ENCODE results near the gene MED8. TPM values are rescaled to one million over a fixed set of nuclear protein-coding genes. Genes with fewer than 3 reads are reported as not detected.
A peak's percentile ranks its signal among the peaks of the same experiment; 100 is the strongest.

The MED8 gene
- total and polyA plus RNA-seq, 2 of the 13 experiments (the other 11 are each of a cell fraction or from before 2014, with no cell fraction given), result 16.9 to 77.4 TPM

DNA sequence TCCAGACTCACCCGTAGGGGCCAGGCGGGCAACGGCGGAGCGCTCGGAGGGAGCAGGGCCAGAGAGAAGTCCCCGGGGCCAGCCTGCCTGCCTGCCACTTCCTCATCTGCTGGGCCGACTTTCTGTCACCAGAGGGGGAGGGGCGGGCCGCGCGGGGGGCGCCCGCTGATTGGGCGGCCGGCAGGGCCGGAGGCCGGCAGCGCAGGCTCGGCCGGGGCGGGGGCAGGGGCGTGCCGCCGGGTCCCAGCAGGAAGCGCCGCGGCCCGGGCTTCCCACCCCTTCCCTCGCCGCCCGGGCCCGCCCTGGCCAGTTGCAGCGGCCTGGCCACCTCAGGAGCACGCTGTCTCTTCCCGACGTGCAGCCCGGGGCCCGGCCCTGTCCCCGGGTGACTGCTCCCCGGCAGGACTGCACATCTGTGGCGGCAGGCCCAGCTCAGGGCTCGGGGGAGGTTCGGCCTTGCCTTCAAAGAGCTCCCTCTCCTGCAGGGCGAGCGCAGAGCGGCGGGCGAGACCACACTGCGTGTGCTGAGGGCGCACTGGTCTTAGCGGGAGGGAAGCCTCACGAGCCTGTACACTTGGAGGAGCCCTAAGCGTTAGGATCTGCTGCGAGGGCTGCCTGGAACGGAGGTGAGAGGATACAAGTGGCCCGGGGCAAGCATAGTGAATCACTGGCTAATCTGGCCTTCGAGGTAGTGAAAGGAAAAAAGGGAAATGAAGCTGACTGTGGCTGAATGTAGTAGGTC is 21.5 kb downstream of the MED8 start, which contains the start of gene ELOVL1 (continued):
- TF ChIP-seq SKIL (CRISPR knock-in tag; IDR thresholded peaks at IDR 0.05; ENCODE audit: borderline replicate concordance) (peak; percentile 62; the same call in 1 of the 2 replicates), ISX (CRISPR knock-in tag; conservative IDR thresholded peaks at IDR 0.05) (no peak), ZNF879 (CRISPR knock-in tag; IDR thresholded peaks at IDR 0.05) (peak; percentile 78; the same call in 1 of the 2 replicates), TAF15 (IDR thresholded peaks at IDR 0.05; ENCODE audit: low read depth, low read length, poor library complexity, severe bottlenecking) (no peak), ZNF816 (CRISPR knock-in tag; IDR thresholded peaks at IDR 0.05; ENCODE audit: borderline replicate concordance) (no peak; the same call in 1 of the 2 replicates), SP1 (IDR thresholded peaks at IDR 0.05) (no peak), SP1 (CRISPR knock-in tag; IDR thresholded peaks at IDR 0.05) (no peak; the same call in 1 of the 2 replicates), PRMT3 (CRISPR knock-in tag; IDR thresholded peaks at IDR 0.05; ENCODE audit: borderline replicate concordance, low read depth) (no peak), MYNN (CRISPR knock-in tag; IDR thresholded peaks at IDR 0.05; ENCODE audit: low read depth) (peak; percentile 92; the same call in 1 of the 2 replicates), ZBTB4 (CRISPR knock-in tag; IDR thresholded peaks at IDR 0.05; ENCODE audit: borderline replicate concordance) (0 out of 2 replicates have a peak, but pooled peaks have one; percentile 48), MTA1 (CRISPR knock-in tag; IDR thresholded peaks at IDR 0.05; ENCODE audit: borderline replicate concordance) (no peak), ZFP37 (CRISPR knock-in tag; IDR thresholded peaks at IDR 0.05; ENCODE audit: borderline replicate concordance) (0 out of 2 replicates have a peak, but pooled peaks have one; percentile 25), ZNF292 (CRISPR knock-in tag; IDR thresholded peaks at IDR 0.05; ENCODE audit: borderline replicate concordance, low read depth) (peak; percentile 62; the same call in 1 of the 2 replicates), GRHL1 (CRISPR knock-in tag; conservative IDR thresholded peaks at IDR 0.05) (no peak), TCF7 (IDR thresholded peaks at IDR 0.05; ENCODE audit: low read depth) (no peak), ZBTB7B (CRISPR knock-in tag; IDR thresholded peaks at IDR 0.05) (peak; percentile 89), MLLT10 (CRISPR knock-in tag; IDR thresholded peaks at IDR 0.05) (no peak), ZNF383 (CRISPR knock-in tag; IDR thresholded peaks at IDR 0.05; ENCODE audit: borderline replicate concordance) (no peak), ZNF543 (CRISPR knock-in tag; IDR thresholded peaks at IDR 0.05) (no peak)

All from HepG2 (cell line).